ENCODE data around the gene ADCY7.

GRCh38 chr16:50363656-50364055 is 97.3 kb downstream of the ADCY7 start:
- TF ChIP-seq CTCF (IDR thresholded peaks at IDR 0.05), result no peak
- no peak for TF ChIP-seq EP300 (IDR thresholded peaks at IDR 0.05)
- no peak for TF ChIP-seq POLR2A (IDR thresholded peaks at IDR 0.05)

Data from ovary (tissue), 3 donors.